Prostate gland (tissue), 2 donors: ENCODE results near the gene FBLN5.

Experiments
- CTCF ChIP-seq, 4 experiments: fragments of 200-600 bp in 2 of 4; fragments of 450-650 bp in 2 of 4; sonication (generic) in 2 of 4; IDR thresholded peaks; 1 replicate in 3 of 4; 2 replicates in 1 of 4; pipeline ENCODE4 v1.5.1; 2016 to 2019; ENCODE audit warnings: antibody characterized with exemption in 4 of 4, mild to moderate bottlenecking in 2 of 4, moderate library complexity in 2 of 4
- POLR2A ChIP-seq: fragments of 450-650 bp; IDR thresholded peaks from one replicate; pipeline ENCODE4 v1.6.1; 2016; ENCODE audit warnings: antibody characterized with exemption, mild to moderate bottlenecking

GRCh38 chr14:91912035-91912434 is 35.5 kb downstream of the FBLN5 start:
- TF ChIP-seq CTCF (IDR thresholded peaks at IDR 0.05) = no peak
- TF ChIP-seq POLR2A = no peak
